HG03457 (cell line): ENCODE results near the gene C9orf50.

Experiments
- ATAC-seq: cut with Tn5 transposase; IDR thresholded peaks from one replicate; pipeline ENCODE4 v1.9.1; 2021; ENCODE audit warnings: moderate number of reproducible peaks; ENCODE audit not compliant: unreplicated experiment

The C9orf50 gene

DNA sequence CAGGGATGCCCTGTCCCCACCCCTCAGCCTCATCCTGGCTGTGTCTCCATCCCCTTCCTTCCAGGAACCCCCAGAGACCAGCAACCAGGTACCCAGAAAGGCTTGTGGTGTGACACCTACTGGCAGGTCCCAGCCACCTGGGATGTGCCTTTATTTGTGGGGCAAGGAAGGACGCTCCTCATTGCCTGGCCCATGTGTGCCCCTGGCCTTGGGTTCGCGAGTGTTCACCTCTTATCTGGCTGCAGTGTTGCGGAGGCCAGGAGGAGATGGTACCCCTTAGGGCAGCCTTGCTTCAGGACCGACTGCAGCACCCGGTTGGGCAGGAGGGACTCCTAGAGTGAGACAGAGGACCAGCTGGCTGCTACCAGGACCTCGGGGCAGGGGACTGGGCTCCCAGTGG lies 8.8 kb downstream of the C9orf50 start:
- ATAC-seq, result no peak

DNA sequence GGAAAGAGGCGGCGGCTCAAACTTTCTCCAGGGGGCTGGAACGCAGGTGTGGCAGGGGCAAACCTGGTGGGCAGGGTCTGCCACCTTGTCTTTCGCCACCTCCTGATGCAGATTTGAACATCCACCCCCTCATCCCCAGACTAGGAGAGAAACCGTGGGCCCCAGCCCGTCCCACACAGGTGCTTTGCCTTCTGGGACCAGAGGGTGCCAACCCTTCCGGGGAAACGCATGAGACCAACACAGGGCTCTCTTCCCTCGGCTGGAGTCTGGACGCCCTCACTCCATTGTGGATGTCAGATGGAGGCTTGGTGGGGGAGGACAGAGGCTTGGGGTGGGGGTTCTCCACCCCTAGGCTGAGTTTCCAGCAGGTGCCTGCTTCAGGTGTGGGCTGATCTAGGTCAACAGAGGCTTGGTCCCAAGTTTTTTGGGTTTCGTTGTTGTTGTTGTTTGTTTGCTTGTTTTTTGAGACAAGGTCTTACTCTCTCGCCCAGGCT lies 9.5 kb downstream of the C9orf50 start:
- ATAC-seq, result no peak

DNA sequence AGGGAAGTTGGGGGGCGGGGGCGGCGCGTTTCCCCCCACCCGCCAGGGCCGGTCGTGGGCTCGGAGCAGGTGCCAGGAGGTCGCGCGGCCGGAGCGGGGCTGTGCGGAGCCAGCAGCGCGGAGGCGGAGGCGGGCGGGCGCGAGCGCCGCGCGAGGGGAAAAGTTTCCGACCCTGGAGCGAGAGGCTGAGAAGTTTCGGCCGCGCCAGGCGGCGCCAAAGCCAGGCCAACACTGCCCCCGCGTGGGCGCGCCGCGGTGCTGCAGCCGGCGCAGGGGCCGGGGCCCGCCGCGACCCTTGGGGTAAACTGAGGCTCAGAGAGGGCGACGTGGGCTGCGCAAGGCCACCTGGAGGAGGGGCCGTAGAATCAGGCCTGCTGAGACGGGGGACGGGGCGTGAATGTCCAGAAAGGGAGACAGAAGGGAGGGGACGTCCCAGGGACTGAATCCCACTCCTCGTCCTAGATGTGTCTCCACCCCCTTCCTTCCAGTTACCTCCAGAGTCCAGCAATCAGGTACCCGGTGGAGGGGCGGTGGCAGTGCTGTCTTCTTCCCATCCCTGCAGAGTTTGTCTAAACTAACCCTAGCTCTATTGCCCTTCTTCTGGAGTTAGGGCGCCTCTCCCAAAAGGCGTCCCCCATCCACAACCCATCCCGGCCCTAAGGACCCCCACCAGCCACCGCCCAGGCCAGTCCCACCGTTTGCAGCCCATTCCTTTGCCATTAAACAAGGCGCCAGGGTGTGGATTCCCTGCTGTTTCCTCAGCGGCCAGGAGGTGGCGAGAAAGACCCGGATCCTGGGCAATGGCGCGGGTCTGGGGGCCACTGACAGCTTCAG lies 10.2 kb downstream of the C9orf50 start:
- no peak for ATAC-seq

DNA sequence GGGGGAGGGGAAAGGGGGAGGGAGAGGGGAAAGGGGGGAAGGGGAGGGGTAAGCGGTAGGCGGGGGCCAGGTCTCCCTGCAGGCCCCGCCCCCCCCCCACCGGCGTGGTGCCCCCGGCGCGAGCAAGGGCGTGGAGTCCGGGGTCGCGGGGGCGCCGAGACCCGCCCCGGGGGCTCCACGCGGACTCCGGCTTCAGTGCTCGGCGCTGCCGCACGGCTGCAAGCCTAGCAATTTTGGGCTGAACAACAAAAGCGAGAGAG lies 10.8 kb downstream of the C9orf50 start:
- ATAC-seq, result no peak

DNA sequence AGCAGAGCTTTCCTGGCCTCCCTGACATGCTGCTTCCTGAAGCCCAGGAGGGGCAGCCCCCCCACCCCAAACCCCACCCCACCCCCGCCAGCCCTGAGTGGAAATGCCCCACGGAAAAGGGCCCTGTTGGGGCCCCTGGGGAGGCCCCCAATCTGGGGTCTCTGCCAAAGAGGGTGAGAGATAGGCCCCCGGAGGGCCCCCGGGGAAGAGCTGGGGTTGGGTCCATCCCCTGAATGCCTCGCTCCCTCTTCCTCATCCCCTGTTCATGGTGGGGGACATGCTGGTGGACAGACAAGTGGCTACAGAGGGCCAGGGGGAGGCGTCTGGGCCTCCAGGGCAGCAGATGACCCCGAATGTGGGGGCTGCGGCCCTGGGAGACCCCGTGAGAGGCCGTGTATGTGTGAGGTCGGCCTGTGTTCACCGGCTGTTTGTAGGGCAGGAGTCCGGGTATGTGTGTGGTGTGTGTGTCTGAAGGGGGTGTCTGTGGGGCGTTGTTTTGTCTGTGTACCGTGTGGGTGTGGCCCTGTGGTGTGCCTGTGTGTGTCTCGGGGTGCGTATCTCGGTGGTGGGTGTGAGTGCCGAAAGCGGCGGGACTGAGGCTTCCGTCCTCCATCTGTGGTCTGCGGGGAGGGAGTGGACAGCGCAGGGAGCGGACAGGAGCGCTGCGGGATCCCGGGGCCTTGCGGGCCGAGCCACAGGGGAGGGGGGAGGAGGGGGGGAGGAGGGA lies 11.3 kb downstream of the C9orf50 start:
- ATAC-seq, result no peak

DNA sequence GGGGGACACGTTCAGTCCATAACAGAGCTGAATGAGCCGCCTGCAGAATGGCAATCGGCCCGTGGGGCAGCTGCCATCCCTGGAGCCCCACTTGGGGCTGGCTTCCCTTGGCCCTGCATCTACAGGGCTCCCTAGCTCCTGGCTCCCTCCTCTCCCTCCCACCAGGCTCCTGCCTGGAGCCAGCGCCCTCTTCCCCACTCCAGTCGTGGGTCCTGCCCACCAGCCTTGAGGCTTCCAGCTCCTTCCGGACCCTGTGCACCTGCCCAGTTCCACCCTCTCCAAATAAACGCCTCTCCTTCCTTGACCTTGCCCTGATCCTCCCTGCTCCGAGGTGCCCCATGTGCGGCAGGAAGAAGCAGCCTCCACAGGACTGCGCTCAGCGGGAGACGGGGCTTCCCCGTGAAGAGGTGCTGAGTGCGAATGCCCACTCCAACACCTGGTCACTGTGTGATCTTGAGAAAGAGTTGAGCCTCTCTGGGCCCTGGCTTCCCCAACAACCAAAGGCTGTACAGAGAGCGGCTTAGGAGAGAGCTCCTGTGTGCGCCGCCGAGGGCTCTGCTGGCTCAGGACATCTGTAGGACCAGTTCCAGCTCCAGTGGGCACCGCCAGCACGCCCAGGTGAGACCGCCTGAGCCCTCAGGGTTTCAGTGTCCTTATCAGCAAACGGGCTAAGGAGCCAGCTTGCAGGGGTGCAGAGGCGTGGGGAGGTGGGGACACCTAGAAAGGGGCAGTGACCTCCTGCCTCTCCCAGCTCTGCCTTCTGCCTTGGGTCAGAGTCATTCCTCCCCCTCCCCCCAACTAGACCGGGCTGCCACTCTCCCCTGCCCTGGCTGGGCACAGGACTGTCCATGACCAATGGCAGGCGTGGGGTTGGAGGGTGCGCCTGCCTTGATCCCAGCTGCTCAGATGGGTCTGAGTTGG lies 12.1 kb downstream of the C9orf50 start:
- no peak for ATAC-seq

DNA sequence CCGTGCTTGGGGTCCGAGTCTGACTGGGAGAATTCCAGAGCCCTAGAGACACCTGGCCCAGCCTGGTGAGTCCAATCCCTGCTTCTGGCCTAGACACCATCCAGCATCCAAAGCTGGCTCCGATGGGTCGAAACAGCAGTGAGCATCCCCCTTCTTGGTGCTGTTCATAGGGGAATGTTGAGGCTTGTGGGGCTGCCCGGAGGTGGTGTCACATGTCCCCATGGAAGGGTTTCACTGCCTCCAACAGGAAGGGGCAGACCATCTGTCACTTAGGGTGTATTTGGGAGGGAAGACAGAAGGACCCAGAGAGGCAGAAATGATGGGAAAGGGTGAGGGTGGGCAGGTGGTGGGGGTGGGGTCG lies 13.9 kb downstream of the C9orf50 start:
- no peak for ATAC-seq

DNA sequence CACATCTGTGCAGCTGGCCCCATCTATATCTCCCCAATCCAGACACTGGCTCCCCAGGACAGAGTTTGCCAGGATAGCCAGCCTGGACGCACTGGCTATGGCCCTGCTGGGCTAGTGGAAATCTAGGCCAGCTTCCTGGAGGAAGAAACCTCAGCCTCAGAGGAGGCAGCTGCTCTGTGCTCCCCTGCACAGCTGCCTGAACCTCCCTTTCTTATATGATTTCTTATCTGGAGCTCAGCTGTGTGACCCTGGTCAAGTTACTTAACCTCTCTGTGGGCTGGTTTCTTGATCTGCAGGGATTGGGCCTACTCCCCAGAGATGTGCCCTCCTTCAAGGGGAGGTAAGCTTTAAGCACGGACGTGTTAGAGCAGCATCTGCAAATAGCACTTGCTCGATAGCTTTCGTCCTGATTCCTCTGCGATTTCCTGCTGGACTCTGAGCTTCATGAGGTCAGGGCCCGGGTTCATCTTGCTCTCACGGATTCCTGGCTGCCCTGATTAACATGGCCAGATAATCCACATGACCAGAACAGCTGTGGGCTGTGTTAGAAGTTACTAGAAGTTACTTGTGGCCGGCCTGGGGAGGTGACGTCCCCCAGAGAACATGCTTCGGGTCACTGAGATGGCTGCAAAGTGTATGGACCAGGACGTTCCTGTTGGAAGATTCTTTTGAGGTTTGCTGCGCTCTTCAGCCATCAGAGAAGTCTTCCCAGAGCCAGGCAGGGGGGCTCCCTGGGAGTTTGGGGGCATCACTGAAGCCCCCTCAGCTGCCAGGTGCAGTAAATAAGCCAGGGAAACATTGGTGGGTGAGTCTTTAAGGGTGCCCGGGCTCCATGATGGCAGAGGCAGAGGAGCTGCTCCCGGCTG lies 14.5 kb downstream of the C9orf50 start:
- no peak for ATAC-seq

DNA sequence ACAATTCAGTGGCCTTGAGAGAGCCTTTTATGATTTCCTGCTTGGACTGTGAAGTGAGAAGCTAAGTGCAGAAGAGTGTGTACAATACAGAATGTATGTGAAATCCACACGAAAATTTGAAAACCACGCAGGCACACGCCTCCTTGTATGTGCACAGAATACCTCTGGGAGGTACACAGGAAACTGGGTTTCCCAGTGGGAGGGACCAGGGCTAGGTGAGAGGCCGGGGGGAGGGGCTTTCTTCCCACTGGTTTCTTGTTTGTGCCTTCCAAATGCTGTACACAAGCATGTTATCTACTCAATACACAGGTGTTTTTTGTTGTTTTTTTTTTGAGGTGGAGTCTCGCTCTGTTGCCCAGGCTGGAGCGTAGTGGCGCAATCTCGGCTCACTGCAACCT lies 16.1 kb downstream of the C9orf50 start:
- ATAC-seq, result no peak

DNA sequence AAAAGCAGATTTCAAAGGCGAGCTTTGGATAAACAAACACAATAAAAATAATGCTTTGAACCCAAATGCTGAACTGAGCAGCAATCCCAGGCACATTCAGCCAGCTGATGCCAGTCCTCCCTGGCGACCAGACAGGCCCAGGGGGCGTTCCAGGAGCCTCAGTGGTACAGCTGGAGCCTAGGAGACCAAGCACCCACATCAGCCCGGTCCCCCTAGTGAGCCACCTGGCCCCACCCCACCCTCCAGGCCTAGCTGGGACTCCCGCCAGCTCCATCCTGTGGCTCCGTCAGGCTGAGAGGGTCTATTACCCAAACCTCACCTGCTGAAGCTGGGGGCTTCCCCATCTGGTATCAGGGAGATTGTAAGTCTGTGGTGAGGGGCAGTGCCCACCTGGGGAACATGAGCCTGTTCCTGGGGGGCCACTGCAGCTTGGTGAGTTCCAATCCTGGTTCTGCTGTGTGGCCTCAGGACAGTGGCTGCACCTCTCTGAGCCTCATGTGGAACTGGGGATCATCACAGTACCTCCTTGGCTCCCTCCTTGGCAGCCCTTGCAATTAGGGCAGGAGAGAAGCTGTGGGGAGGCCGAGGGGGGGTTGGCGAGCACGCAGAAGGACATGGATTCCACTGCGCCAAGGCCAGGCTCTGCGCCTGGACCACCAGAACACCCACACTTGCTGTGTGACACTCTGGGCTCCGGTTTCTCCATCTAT lies 16.7 kb downstream of the C9orf50 start:
- ATAC-seq, result no peak

DNA sequence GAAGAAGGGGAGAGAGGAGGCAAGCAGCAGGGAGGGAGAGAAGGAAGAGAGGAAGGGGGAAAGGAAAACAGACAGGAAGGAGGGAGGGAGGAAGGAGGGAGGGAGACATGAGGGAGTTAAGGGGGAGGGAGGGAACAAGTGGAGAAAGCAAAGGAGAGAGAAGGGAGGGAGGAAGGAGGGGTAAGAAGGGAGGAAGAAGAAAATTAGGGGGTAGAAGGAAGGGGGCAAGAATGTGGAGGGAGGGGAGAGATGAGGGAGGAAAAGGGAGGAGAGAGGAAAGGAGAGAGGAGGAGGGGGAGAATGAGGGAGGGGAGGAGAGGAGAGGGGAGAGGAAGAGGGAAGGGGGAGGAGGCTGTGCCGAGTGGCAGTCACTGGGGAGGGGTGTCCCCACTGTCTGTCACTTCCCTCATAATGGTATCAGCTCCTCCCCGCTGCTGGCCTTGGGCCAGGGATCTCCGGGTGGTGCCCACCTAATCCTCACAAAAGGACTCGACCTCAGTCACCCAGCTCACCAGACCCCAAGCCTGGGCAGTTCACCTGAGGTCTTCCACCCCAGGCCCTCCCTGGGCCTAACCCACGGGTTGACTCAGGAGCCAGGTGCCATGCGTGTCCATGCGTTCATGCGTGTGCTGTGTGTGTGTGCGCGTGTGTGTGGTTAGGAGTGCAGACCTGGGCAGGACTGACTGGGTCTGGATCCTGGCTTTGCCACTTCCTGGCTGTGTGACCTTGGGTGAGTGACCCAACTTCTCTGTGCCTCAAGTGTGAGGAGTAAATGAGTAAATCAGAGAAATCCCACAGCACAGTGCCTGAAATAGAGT lies 18.1 kb downstream of the C9orf50 start:
- ATAC-seq, result no peak

DNA sequence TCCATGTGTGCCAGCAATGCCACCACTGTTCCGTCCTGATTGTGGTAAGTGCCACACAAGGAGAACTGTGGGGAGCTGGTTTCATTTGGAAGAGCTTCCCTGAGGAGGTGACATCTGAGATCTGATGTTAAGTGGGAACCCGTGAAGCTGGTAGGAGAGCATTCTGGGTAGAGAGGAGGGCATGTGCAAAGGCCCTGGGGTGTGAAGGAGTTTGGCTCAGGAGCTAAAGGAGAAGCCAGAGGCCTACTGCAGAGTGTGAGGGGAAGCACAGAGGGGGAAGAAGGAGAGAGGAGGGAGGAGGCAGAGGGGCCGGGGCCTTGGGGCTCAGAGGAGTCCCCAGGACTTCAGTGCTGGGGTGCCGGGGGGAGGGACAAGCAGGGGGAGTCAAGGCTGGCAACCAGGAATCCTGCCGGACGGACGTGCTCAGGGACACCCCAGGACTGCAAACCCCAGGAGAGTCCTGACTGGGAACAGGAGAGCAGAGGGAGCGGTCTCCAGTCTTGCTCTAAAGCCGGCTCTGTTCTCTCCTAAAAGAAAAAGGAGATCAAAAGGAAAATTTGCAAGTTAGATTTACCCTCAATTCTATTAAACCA lies 19.7 kb downstream of the C9orf50 start:
- no peak for ATAC-seq

DNA sequence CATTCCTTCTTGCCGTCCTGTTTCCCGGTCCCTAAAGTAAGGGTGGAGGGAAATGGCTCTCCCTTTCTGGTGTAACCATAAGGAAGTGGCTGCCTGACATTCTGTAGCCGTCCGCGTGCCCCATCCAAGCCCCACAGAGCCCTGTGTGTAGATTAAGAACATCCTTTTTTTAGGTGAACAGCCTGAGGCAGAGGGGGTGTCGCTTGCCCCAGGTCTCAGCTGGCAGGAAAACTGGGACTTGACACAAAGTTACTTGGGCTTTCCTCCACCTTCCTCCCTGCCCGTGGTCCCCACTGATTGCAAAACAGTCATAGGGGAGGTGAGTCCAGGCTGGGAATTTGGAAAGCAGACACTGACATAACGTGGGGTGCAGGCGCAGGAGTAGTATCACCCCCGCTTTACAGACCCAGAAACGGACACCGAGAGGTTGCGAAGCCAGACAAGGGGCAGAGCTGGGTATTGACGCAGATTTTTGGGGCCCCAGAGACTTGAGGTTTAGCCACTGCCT lies 22.8 kb downstream of the C9orf50 start:
- no peak for ATAC-seq

DNA sequence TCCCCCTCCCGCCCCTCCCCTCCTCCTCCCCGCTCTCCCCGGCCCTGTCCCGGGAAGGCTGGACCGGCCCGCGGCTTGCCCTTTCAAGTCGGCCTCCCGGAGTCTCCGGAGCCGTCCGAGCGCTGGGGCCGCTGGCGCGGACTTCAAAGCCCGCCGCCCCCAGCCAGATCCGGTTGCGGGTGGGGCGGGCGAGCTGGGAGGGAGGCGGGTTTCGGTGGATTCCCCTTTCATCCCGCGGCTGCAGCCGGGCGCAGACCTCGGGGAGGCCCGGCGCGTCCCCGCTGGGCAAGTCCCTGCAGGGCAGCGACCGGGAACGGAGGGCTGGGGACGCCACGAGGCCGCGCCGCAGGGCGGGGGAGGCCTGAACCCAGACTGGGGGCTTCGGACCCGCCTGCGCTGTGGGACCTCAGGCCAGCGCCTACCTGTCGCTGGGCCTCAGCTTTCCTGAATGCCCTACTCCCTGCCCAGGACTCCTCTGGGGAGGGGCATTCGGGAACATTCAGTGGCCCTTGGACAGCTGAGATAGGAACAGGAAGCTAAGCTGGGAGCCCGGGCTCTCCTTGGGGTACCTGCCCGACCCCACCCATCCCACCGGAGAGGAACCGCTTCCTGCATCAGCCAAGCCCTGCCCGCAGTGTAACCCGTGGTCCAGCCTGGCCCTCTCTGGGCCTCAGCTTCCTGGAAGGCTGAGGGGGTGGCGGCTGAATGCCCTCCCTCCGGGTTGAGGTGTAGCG lies 23.4 kb downstream of the C9orf50 start:
- ATAC-seq, result no peak

DNA sequence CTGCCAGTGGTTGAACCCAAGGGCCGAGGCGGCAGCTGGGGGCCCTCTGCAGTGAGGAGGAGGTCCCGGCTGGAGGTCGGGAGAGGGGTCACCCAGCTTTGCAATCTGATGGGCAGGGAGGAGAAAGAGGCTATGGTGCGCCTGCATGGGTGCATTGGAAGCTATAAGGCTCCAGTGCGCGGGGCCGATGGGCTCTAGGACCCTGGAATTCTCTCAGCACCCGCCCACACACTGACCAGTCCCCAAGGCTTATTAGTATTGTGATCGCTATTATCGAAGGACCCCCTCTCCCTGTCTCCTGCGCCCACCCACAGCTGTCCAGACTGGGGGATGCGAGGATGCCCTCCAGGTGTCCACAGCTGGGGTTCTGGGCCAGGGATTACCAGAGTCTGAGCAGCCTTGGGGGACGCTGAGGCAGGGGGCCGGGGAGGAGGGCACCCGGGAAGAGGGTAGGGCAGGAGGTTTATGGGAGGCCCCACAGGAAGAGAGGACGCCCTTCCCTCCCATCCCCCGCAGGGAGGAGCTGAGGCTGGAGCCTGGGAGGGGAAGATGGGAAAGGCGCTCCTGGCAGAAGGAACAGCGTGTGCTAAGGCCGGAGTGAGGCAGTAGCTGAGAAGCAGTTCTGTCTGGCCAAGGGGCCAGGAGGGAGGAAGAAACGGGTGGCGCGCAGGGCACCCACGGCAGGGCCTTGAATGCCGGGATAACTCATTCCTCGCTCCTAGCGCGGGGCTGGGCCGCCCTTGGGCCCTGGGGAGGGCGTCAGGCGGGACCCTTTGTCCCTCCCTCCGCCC lies 24.2 kb downstream of the C9orf50 start:
- no peak for ATAC-seq

DNA sequence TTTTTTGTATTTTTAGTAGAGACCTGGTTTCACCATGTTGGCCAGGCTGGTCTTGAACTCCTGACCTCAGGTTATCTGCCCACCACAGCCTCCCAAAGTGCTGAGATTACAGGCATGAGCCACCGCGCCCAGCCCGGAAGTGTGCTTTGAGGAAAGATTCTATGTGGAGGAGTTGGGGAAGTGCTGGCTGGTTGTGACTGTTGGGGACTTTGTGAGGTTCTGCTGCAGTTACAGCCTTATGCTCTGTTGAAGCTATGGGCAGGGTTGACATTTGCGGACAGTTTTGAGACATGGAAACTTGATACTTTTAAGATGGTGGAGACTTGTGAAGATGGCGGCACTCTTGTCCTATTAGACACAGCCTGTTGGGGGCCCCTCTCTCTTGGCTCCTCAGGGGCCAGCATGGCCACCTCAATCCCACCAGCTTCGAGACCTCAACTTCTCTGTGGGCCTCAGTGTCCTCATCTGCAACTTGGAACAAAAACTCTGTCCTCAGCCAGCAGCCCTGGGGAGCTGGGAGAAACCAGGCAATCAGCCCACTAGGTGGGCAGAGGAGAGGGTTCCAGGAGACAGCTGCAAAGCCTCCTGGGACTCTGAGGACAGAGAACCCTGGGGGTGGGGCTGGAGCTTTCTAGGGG lies 24.9 kb downstream of the C9orf50 start:
- ATAC-seq, result no peak

DNA sequence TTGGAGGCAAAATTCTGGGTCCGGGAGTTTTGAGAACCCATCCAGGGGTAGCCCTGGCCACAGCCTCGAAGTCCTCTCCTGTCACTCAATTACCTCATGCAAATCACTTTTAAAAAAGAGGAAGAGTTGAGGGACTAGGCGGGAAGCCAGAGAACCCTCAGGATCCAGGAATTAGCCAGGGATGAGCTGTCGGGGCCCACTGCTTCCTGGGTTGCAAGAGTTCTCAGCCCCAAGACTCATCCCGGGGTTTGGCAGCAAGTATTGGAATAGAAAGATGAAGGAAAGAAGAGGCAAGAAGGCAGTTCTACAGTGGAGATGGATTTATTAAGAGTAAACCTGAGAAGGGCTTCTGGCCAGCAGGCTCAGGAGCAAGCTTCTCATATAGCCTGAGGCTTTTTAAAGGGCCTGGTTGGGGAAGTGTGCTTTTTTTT lies 25.6 kb downstream of the C9orf50 start:
- ATAC-seq, result no peak
